Osteoblast (primary cell): ENCODE results near the gene PIK3R2. TPM values are rescaled to one million over a fixed set of nuclear protein-coding genes. Genes with fewer than 3 reads are reported as not detected.

Experiments used
- DNase-seq: peaks from one replicate; pipeline ENCODE4 v3.0.0; 2011; ENCODE audit warnings: low spot score, mixed read lengths; ENCODE audit not compliant: insufficient read length; ENCODE audit errors: missing footprints
- H2AFZ ChIP-seq: 2 replicates; pipeline ENCODE4 v1.6.0; 2011; ENCODE audit warnings: mild to moderate bottlenecking, low read length
- H3K27ac ChIP-seq: 2 replicates; pipeline ENCODE4 v1.5.1; 2011; ENCODE audit warnings: mild to moderate bottlenecking, low read depth, low read length, moderate library complexity
- H3K27me3 ChIP-seq: 2 replicates; pipeline ENCODE4 v1.6.0; 2012; ENCODE audit warnings: mild to moderate bottlenecking, control low read depth, inconsistent platforms, low read length, moderate library complexity; ENCODE audit not compliant: insufficient read depth
- H3K36me3 ChIP-seq: 2 replicates; pipeline ENCODE4 v1.5.1; 2011; ENCODE audit warnings: mild to moderate bottlenecking, low read length, control low read depth, moderate library complexity; ENCODE audit not compliant: insufficient read depth
- H3K4me1 ChIP-seq: 2 replicates; pipeline ENCODE4 v1.5.1; 2011; ENCODE audit warnings: mild to moderate bottlenecking, low read length, control low read depth, moderate library complexity; ENCODE audit not compliant: insufficient read depth
- H3K4me2 ChIP-seq: 2 replicates; pipeline ENCODE4 v1.6.0; 2011; ENCODE audit warnings: mild to moderate bottlenecking, low read length; ENCODE audit not compliant: insufficient read depth
- H3K4me3 ChIP-seq: fragments of 200-600 bp; sonication (generic); 3 replicates; pipeline ENCODE4 v1.5.1; 2012; ENCODE audit warnings: mild to moderate bottlenecking, low read length, inconsistent platforms; ENCODE audit not compliant: insufficient read depth
- H3K79me2 ChIP-seq: 2 replicates; pipeline ENCODE4 v1.6.0; 2012; ENCODE audit warnings: mild to moderate bottlenecking, low read length, control low read depth, inconsistent platforms; ENCODE audit not compliant: insufficient read depth
- H3K9me3 ChIP-seq: 2 replicates; pipeline ENCODE4 v1.5.1; 2011; ENCODE audit warnings: low read depth, low read length, control low read depth
- H4K20me1 ChIP-seq: 2 replicates; pipeline ENCODE4 v1.6.0; 2012; ENCODE audit warnings: mild to moderate bottlenecking, low read length, control low read depth; ENCODE audit not compliant: insufficient read depth
- total RNA-seq: library from RNA; depleted of rRNA; stranded (reverse); fragments of >200 nt; gene quantifications from 2 replicates; pipeline ENCODE4 v1.2.3, GENCODE V29; 2012
- TF ChIP-seq, protein P1 (sequence below): IDR thresholded peaks from 2 replicates; pipeline ENCODE4 v1.5.1; 2011; ENCODE audit warnings: mild to moderate bottlenecking, low read depth, low read length, moderate library complexity; ENCODE audit errors: extremely low read depth

Gene PIK3R2
- total RNA-seq, 1 donor: 25.7 TPM

GRCh38 chr19:18192673-18193387 lies 39.9 kb downstream of the PIK3R2 start, which contains the start of gene MPV17L2:
Gene MPV17L2 (plus strand): TSS chr19:18193218. CDS start chr19:18193282, 64 bp downstream.
- Histone ChIP-seq H3K27me3 (no peaks in the 10 kb centered on the region), H3K4me3 (peak within 1 kb of the TSS; percentile 90), H4K20me1 (no peaks in the 10 kb centered on the region), H3K4me1 (peaks cover 19% of the 10 kb centered on the region), H3K4me2 (peak within 1 kb of the TSS; percentile 100), H3K36me3 (peaks cover 9% of the 10 kb centered on the region), H2AFZ (peak within 1 kb of the TSS; percentile 91), H3K27ac (peak within 1 kb of the TSS; percentile 95), H3K79me2 (peaks cover 3% of the 10 kb centered on the region), H3K9me3 (no peaks in the 10 kb centered on the region)
- peak; percentile 98 for DNase-seq
- TF ChIP-seq, protein P1, sequence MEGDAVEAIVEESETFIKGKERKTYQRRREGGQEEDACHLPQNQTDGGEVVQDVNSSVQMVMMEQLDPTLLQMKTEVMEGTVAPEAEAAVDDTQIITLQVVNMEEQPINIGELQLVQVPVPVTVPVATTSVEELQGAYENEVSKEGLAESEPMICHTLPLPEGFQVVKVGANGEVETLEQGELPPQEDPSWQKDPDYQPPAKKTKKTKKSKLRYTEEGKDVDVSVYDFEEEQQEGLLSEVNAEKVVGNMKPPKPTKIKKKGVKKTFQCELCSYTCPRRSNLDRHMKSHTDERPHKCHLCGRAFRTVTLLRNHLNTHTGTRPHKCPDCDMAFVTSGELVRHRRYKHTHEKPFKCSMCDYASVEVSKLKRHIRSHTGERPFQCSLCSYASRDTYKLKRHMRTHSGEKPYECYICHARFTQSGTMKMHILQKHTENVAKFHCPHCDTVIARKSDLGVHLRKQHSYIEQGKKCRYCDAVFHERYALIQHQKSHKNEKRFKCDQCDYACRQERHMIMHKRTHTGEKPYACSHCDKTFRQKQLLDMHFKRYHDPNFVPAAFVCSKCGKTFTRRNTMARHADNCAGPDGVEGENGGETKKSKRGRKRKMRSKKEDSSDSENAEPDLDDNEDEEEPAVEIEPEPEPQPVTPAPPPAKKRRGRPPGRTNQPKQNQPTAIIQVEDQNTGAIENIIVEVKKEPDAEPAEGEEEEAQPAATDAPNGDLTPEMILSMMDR: no peak

- peak overlapping the region; percentile 70 for H3K27ac ChIP-seq
- TF ChIP-seq, protein P1: no peak
- H3K79me2 ChIP-seq: peaks cover 3% of the 10 kb centered on the region
- peak overlapping the region; percentile 96 for H3K4me2 ChIP-seq
- H4K20me1 ChIP-seq: no peaks in the 10 kb centered on the region
- H3K36me3 ChIP-seq: peaks cover 15% of the 10 kb centered on the region
- no peaks in the 10 kb centered on the region for H3K27me3 ChIP-seq
- peak; percentile 72 for DNase-seq
- peak overlapping the region; percentile 23 for H2AFZ ChIP-seq
- H3K4me1 ChIP-seq: peaks cover 19% of the 10 kb centered on the region
- H3K4me3 ChIP-seq: peak overlapping the region; percentile 82
- no peaks in the 10 kb centered on the region for H3K9me3 ChIP-seq
Observed at GRCh38 chr19:18193388-18194180, 40.6 kb downstream of the PIK3R2 start.

- Histone ChIP-seq H3K4me2 (peak overlapping the region; percentile 96), H4K20me1 (no peaks in the 10 kb centered on the region), H3K27me3 (no peaks in the 10 kb centered on the region), H3K36me3 (peaks cover 15% of the 10 kb centered on the region), H3K27ac (peak overlapping the region; percentile 70), H3K4me3 (peak overlapping the region; percentile 82), H3K9me3 (no peaks in the 10 kb centered on the region), H3K79me2 (peaks cover 3% of the 10 kb centered on the region), H2AFZ (no peak overlapping the region), H3K4me1 (peaks cover 19% of the 10 kb centered on the region)
- DNase-seq: no peak
- TF ChIP-seq, protein P1: no peak
Observed at GRCh38 chr19:18194181-18194530, 41.2 kb downstream of the PIK3R2 start.
